Neural progenitor cell (in vitro differentiated cells): ENCODE results near the gene NMNAT1. TPM values are rescaled to one million over a fixed set of nuclear protein-coding genes. Genes with fewer than 3 reads are reported as not detected.

Experiments used
- DNase-seq: peaks from one replicate; pipeline ENCODE4 v3.0.0-alpha.2; 2016; ENCODE audit warnings: low spot score
- H2AFZ ChIP-seq: fragments of 200-600 bp; sonication (generic); replicated peaks from 2 replicates; pipeline ENCODE4 v1.6.1; 2016; ENCODE audit warnings: antibody characterized with exemption
- H3F3A ChIP-seq: fragments of 200-600 bp; sonication (generic); 2 replicates; pipeline ENCODE4 v1.6.1; 2016; ENCODE audit warnings: antibody characterized with exemption, low read depth
- H3K27ac ChIP-seq: fragments of 200-600 bp; sonication (generic); 2 replicates; pipeline ENCODE4 v1.5.1; 2016; ENCODE audit warnings: mild to moderate bottlenecking
- H3K27me3 ChIP-seq: fragments of 200-600 bp; sonication (generic); 2 replicates; pipeline ENCODE4 v1.6.1; 2016; ENCODE audit warnings: mild to moderate bottlenecking, moderate library complexity
- H3K36me3 ChIP-seq: fragments of 200-600 bp; sonication (generic); 2 replicates; pipeline ENCODE4 v1.5.1; 2016
- H3K4me1 ChIP-seq: fragments of 200-600 bp; sonication (generic); 2 replicates; pipeline ENCODE4 v1.6.1; 2016; ENCODE audit warnings: mixed run types
- H3K4me2 ChIP-seq: fragments of 200-600 bp; sonication (generic); 2 replicates; pipeline ENCODE4 v1.6.1; 2016
- H3K4me3 ChIP-seq: fragments of 200-600 bp; sonication (generic); 2 replicates; pipeline ENCODE4 v1.5.1; 2016
- H3K79me2 ChIP-seq: fragments of 200-600 bp; sonication (generic); 2 replicates; pipeline ENCODE4 v1.6.1; 2016; ENCODE audit warnings: low read depth
- H3K9ac ChIP-seq: fragments of 200-600 bp; sonication (generic); 2 replicates; pipeline ENCODE4 v1.6.1; 2016
- H3K9me3 ChIP-seq: fragments of 200-600 bp; sonication (generic); 2 replicates; pipeline ENCODE4 v1.5.1; 2016; ENCODE audit warnings: low read depth
- H4K20me1 ChIP-seq: fragments of 200-600 bp; sonication (generic); 2 replicates; pipeline ENCODE4 v1.6.1; 2016; ENCODE audit warnings: low read depth
- H3K27ac Mint-ChIP-seq: 3 replicates; pipeline ENCODE4 v1.8.0; 2021; ENCODE audit warnings: mixed read lengths
- H3K27me3 Mint-ChIP-seq: 2 replicates; pipeline ENCODE4 v1.8.0; 2022; ENCODE audit warnings: low read depth, mild to moderate bottlenecking, inconsistent platforms, moderate library complexity, mixed read lengths; ENCODE audit not compliant: insufficient read depth
- H3K36me3 Mint-ChIP-seq: 3 replicates; pipeline ENCODE4 v1.8.0; 2021; ENCODE audit warnings: mixed read lengths
- H3K4me1 Mint-ChIP-seq: 3 replicates; pipeline ENCODE4 v1.8.0; 2021; ENCODE audit warnings: mixed read lengths
- H3K4me3 Mint-ChIP-seq: 3 replicates; pipeline ENCODE4 v1.8.0; 2021; ENCODE audit warnings: mild to moderate bottlenecking, moderate library complexity, mixed read lengths
- H3K9me3 Mint-ChIP-seq: 3 replicates; pipeline ENCODE4 v1.8.0; 2020; ENCODE audit warnings: mixed read lengths
- CTCF ChIP-seq: fragments of 200-600 bp; sonication (generic); IDR thresholded peaks from 2 replicates; pipeline ENCODE4 v1.5.1; 2017; ENCODE audit warnings: antibody characterized with exemption, mild to moderate bottlenecking
- EZH2 ChIP-seq: fragments of 200-600 bp; sonication (generic); IDR thresholded peaks from 2 replicates; pipeline ENCODE4 v1.6.1; 2017; ENCODE audit warnings: antibody characterized with exemption, mild to moderate bottlenecking, moderate library complexity
- EZH2phosphoT487 ChIP-seq: fragments of 200-600 bp; sonication (generic); IDR thresholded peaks from 2 replicates; pipeline ENCODE4 v1.6.1; 2017; ENCODE audit warnings: antibody characterized with exemption
- total RNA-seq: library from RNA; depleted of rRNA; stranded (reverse); fragments of >200 nt; gene quantifications from 2 replicates; pipeline ENCODE4 v1.2.3, GENCODE V29; 2015; ENCODE audit warnings: low replicate concordance

Gene NMNAT1
- total RNA-seq, 1 donor from 2014 or later, result 14.6 TPM

DNA sequence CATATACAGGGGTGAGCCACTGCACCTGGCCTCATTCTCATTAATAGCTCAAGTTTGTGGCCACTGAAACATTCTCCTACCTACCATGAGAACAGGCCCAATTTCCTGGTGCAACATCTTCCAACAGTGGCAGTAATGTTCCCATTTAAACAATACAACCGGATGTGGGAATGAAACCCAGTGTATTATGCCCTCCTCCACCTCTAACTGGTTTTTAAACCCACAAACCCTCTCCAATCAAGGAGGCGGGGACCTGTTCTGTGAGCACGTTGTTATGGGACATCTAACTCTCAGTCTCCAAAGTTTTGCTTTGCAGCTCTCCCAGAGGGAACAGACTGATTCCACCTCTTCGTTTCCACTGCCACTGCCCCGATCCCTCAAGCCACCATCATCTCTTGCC lies 35.8 kb upstream of the NMNAT1 start:
- Mint-ChIP-seq H3K4me1 (peaks cover 40% of the 10 kb centered on the region), H3K36me3 (peaks cover 7% of the 10 kb centered on the region), H3K27me3 (peaks cover 4% of the 10 kb centered on the region), H3K9me3 (no peaks in the 10 kb centered on the region), H3K27ac (no peak overlapping the region), H3K4me3 (no peak overlapping the region)
- no peak overlapping the region for H3K4me2 ChIP-seq
- H3K4me1 ChIP-seq, result peaks cover 14% of the 10 kb centered on the region
- H3K9ac ChIP-seq, result no peak overlapping the region
- H2AFZ ChIP-seq, result no peak overlapping the region
- H4K20me1 ChIP-seq, result peaks cover 20% of the 10 kb centered on the region
- TF ChIP-seq EZH2phosphoT487 (no peak), EZH2 (no peak), CTCF (no peak)
- peaks cover 63% of the 10 kb centered on the region for H3K79me2 ChIP-seq
- no peak overlapping the region for H3K4me3 ChIP-seq
- no peaks in the 10 kb centered on the region for H3K27me3 ChIP-seq
- peaks cover 14% of the 10 kb centered on the region for H3F3A ChIP-seq
- no peaks in the 10 kb centered on the region for H3K36me3 ChIP-seq
- H3K9me3 ChIP-seq, result no peaks in the 10 kb centered on the region
- no peak overlapping the region for H3K27ac ChIP-seq
- DNase-seq, result no peak

DNA sequence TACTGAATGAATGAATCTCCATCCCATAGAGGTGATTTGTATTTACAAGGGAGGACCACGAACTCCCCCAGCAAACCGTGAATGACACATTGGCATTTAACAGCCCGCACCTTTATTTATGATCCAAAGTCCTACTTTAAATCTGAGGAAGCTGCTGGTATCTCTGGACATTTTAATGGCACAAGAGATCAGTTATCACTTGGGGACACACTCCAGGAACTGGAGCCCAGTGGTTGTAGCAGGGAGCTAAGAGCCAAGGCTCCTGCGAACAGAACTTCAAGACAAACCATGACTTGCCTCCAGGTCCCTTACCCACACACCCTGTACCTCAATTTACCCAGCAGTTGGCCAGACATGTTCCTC lies 34.4 kb upstream of the NMNAT1 start:
- Histone ChIP-seq H3K27ac (no peak overlapping the region), H2AFZ (no peak overlapping the region), H3K4me2 (peak overlapping the region; percentile 99), H3K9me3 (no peaks in the 10 kb centered on the region), H4K20me1 (peaks cover 9% of the 10 kb centered on the region), H3K27me3 (no peaks in the 10 kb centered on the region), H3K4me1 (peaks cover 14% of the 10 kb centered on the region), H3K36me3 (no peaks in the 10 kb centered on the region), H3K9ac (no peak overlapping the region), H3K4me3 (peak overlapping the region; percentile 97), H3F3A (peaks cover 17% of the 10 kb centered on the region), H3K79me2 (peaks cover 54% of the 10 kb centered on the region)
- H3K36me3 Mint-ChIP-seq, result peaks cover 7% of the 10 kb centered on the region
- H3K4me3 Mint-ChIP-seq, result peak overlapping the region; percentile 92
- H3K4me1 Mint-ChIP-seq, result peaks cover 40% of the 10 kb centered on the region
- DNase-seq, result no peak
- peak overlapping the region; percentile 46 for H3K27ac Mint-ChIP-seq
- H3K9me3 Mint-ChIP-seq, result no peaks in the 10 kb centered on the region
- TF ChIP-seq CTCF (no peak), EZH2phosphoT487 (no peak), EZH2 (no peak)
- H3K27me3 Mint-ChIP-seq, result peaks cover 4% of the 10 kb centered on the region

- H3K36me3 ChIP-seq, result no peaks in the 10 kb centered on the region
- H3K4me1 ChIP-seq, result peaks cover 14% of the 10 kb centered on the region
- no peaks in the 10 kb centered on the region for H3K27me3 ChIP-seq
- DNase-seq, result peak; percentile 30
- Mint-ChIP-seq H3K4me1 (peaks cover 42% of the 10 kb centered on the region), H3K9me3 (no peaks in the 10 kb centered on the region), H3K4me3 (peak overlapping the region; percentile 92), H3K27me3 (peaks cover 4% of the 10 kb centered on the region), H3K36me3 (peaks cover 7% of the 10 kb centered on the region), H3K27ac (peak overlapping the region; percentile 46)
- H2AFZ ChIP-seq, result no peak overlapping the region
- no peaks in the 10 kb centered on the region for H3K9me3 ChIP-seq
- H4K20me1 ChIP-seq, result peaks cover 9% of the 10 kb centered on the region
- H3K4me3 ChIP-seq, result peak overlapping the region; percentile 97
- peaks cover 49% of the 10 kb centered on the region for H3K79me2 ChIP-seq
- TF ChIP-seq EZH2 (no peak), CTCF (no peak), EZH2phosphoT487 (no peak)
- peaks cover 19% of the 10 kb centered on the region for H3F3A ChIP-seq
- H3K9ac ChIP-seq, result peak overlapping the region; percentile 57
- H3K27ac ChIP-seq, result no peak overlapping the region
- peak overlapping the region; percentile 99 for H3K4me2 ChIP-seq
Observed at GRCh38 chr1:9909234-9910046, 33.8 kb upstream of the NMNAT1 start.
